Ramos (cell line): ENCODE measurements around the gene EPHA4.

Experiments
- in situ Hi-C: fragments of 300-500 bp; cut with MboI; formaldehyde crosslinking; loops from one replicate; pipeline ENCODE4 v1.14.3; 2022; ENCODE audit warnings: low sequenced_read_pairs; ENCODE audit not compliant: unreplicated experiment

The EPHA4 gene

DNA sequence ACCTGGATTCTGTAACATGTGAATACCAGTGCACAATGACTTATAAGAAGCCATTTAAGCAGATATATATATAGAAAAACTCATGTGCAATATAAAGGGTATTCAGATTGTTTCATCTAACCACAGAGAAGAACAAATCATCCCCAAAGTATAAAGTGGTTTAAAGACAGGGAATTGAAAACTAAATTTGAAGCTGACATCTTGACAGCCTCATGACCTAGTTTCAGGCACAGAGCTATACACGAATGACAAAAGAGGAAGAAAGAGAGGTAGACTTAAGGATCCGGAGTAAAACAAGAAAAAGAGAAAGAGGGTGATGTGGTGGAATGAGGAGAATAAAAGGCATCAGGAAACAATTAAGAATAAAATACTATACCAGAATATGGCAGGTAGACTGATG is 194.5 kb downstream of the EPHA4 start:
- in situ Hi-C loops = no loop called here

DNA sequence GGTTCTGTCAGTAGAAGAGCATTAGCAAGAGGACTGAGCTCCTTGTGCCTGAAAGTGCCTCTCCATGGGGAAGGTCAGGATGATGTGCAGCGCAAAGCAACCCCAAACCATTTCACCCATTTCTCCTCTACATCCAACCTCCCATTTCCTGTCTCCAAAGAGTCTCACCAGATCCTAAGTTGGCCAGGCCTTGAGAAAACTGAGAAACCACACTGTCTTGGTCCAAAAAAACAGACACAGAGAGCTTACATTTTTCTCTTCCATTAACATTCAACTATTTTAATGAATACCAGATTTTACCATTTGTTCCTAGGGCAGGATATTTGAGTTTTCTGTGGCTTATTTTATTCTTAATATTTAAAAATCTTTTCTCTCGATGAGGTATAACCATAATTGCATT is 195.0 kb downstream of the EPHA4 start:
- in situ Hi-C loops = no loop called here

DNA sequence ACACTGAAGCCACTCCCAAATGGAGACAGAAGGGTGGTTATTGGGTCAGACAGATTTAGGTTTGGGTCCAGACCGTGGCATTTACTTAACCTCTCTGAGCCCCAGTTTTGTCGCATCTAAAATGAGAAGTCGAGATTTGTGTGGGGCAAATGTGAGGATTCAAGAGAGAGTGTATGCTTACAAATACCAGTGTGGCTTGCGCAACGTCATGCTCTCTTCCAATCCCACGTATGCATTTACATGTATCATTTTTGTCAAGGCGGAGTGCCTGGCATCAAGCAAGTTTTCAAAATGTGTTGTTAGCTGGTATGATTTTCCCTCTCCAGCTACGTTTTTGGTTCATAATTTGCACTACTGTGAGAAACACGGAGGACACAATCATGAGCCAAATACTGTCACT is 197.9 kb downstream of the EPHA4 start:
- in situ Hi-C loops = no loop called here

DNA sequence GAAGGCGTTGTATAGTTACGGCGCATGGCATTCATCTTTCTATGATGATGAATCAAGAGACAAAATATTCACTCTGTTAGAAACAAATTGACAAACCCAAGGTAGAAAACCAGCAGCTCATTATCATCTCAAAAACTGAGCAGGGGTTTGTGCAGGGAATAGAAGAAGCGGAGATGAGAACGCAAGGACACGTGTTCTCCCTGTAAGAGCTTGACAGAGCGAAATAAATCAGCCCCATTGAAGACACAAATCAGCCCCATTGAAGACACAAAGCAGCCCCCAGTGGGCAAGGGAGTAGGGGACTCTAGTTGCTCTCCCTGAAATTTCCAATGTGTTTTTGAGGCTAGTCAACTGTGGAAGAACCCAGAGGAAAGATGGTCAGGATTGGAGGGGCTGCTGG is 199.2 kb downstream of the EPHA4 start:
- in situ Hi-C loops = no loop called here

DNA sequence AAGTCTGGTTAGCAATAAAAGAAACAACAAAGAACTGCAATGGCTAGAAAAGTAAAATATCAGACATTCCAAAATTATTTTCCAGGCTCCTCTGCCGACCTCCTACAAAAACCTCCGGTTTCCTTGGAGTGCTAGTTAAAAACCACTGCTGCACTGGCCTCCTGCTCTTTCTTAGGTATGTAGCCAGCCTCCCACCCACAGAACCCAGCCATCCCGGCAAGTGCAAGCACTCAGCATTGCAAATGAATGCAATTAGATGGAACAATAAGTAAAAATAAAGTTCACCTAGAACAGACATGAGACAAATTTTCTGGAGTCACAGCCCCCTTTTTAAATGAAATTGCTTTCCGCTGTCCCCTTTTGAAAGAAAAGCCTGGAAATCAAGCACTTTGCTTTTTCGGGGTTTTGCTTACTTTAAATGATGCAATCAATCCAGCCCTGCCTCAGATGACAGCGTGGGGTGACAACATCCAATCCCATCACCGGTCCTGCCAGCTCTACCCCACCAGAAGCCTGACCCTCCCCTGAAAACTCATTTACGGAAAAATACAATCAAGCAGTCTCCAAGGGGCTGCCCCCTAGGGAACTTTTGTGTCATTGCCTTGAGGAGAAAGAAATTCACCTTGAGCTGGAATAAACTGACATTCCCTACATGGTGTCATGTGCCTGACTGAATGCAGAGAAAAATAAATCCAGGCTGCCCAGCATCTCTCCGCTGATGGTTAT is 199.8 kb downstream of the EPHA4 start:
- in situ Hi-C loops = no loop called here

DNA sequence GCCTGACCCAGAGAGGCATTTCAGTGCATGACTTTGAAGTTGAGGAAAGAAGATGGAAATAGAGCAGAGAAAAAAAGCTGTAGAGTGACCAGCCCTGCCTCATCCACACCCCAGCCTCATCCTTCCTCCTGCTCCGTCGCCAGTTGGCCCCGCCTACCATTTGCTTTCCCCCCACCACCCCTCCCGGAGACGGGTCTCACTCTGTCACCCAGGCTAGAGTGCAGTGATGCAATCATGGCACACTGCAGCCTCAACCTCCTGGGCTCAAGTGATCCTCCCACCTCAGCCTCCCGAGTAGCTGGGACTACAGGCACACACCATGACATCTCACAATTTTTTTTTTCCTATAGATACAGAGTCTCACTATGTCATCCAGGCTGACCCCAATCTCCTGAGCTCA is 200.8 kb downstream of the EPHA4 start:
- in situ Hi-C loops = no loop called here

DNA sequence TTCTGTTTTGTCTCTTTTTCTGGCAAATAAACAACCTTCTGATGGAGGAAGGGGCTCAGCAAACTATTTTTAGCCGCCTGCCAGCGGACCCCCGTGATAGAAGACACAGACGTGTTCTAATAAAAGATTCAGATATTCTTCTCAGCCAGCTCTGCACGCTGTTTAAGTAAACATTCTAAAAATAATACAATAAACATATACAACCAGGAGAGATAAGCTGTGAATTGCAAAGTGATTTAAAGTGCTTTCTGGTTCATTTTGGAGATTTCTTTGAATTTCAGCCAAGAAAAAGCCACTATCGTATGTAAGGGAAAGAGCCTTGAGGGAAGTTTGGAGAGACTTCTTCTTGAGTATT is 201.3 kb downstream of the EPHA4 start:
- in situ Hi-C loops = no loop called here

DNA sequence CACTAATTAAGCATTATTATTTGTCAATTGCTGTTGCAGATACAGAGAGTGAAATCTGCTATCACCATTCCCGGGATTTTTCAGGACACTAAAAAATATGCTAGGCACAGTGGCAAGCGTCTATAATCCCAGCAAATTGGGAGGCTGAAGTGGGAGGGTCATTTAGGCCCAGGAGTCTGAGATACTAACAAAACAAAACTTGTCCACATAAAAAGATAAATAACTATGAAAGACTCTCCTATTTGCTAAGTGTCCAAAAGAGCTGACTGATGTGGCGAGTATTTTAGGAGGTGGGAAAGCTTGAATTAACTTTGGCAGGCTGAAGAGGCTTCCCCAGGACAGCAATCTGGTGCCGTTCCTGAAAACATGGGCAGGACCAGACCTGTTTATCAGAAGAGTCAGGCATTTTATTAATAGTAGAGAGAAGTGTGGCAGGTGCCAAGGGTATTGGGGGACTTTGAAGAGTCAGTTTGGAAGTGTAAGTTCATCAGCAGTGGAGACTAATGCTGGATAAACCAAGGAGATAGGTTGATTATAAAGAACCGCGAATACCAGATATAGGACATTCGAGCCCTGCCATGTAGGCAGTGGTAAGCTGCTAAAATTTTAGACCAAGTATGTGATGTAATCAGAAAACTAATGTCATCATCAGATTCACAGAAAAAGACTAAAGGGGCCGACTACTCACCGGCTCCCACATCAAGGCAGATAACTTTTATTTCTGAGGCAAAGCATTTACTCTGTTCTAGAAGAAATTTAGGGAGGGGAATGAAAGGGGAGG is 201.8 kb downstream of the EPHA4 start:
- in situ Hi-C loops = no loop called here
